Epithelial cell of esophagus (primary cell): ENCODE results near the gene TXNDC17.

Experiments
- DNase-seq: peaks from one replicate; pipeline ENCODE4 v3.0.0; 2010; ENCODE audit warnings: low read depth
- H3K4me3 ChIP-seq: 2 replicates; pipeline ENCODE4 v1.5.1; 2011; ENCODE audit warnings: mild to moderate bottlenecking, low read length, control low read depth
- CTCF ChIP-seq: IDR thresholded peaks from 2 replicates; pipeline ENCODE4 v1.5.1; 2011; ENCODE audit warnings: low read depth, mild to moderate bottlenecking, low read length, control low read depth, inconsistent platforms; ENCODE audit not compliant: insufficient read depth; ENCODE audit errors: missing control alignments

Gene TXNDC17

DNA sequence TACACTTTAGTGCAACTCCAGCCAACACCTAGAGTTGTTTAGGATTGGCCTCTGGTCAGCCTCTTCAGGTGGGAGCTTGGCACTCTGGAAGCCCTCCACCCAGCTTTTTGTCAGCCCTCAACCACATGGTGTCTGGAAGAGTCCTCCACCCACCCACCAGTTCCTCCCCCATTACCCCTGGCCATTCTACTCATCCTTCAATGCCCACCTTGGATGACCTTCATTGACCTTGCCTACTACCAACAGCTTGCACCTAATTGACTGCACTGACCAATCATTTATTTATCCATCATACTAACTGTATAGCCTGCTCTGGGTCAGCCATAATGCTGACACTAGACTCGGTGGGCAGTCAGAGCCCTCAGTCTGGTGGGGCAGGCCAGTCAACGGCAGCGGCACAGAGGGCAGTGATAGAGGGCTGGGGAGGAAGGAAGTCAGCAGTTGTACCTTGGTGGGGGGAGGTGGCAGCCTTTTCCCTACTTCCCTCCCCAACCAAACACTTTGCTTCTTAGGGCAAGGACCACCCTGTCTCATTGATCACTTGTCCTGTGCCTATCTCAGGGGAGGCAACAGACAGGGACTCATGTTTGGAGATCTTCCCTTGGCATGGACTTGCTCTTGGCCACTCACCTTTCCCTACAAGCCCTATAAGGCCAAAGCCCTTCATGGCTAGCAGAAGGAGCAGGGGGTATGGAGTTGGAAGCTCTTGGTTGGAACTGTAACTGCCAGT, 43.0 kb downstream of the TXNDC17 start:
- no peak for TF ChIP-seq CTCF
- H3K4me3 ChIP-seq, result no peak overlapping the region
- no peak for DNase-seq

DNA sequence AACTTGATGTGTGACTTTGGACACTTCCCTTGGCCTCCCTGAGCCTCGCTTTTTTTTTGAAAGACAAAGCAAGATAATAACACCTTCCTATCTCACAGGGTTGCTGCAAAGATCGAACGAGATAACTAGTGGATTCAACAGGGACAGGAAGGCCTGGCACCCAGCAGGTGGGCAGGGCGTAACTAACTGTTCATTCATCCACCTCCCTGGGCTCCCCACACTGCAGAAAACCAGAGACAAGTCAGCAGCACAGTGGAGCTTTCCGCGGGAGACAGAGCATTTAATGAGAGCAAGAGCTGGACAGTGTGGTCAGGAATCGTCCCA, 43.6 kb downstream of the TXNDC17 start:
- no peak for TF ChIP-seq CTCF
- no peak overlapping the region for H3K4me3 ChIP-seq
- no peak for DNase-seq

DNA sequence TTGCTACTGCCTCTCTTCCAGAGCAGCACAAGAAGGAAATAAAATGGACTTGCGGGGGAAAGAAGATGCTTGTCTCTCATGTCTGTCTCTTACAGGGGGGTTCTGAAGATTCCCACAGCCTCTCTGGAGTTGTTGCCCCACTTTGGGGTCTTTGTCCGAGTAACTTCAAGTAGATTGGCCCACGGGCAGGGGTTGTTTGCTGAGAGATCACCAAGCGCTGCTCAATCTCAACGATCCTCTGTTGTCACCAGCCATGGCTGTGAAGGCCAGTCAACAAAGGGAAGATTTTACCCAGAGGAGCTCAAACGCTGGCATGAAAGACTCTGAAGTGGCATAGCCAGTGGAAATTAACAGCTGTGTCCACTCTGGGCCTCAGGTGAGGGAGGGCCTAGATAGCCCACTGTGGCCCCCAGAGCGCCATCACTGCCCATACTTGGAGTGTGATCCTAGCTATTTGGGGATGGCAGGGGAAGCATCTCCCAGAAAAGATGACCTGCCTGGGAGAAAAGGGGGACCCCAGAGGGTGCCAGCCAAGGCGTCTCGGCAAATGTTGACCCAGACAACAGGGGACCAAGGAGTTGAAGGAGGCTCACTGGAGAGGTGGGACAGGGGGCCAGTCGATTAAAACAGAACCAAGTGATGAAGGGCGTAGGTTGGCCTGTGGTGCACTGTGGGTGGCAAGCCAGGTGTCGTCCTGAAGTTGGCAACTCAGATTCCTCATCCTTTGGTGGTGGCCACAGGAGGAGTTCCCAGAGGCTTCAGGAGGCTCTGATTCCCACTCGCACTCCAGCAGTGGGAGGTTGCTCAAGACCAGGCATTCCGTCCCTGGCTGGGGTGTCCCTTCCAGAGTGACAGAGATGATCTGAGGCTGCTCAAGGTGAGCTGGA, 44.3 kb downstream of the TXNDC17 start:
- TF ChIP-seq CTCF, result no peak
- no peak for DNase-seq
- H3K4me3 ChIP-seq, result no peak overlapping the region

DNA sequence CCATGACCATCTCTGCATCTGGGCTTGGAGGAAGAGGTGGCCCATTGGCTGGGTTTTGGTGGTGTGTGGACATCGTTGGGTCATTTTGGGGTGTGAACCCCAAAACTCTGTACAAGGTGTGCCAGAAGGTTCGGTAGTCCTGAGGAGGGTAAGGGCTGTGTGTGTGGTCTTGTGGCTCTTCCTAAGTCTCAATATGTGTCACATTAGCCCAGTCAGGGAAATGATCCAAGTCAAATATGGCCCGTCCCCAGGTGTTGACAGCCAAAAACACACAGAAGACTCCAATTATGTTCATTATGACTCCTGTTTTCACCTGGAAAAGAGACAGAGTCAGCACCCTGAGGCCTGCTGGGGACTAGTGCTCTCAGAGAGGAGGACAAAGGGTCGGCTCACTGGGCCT, 45.2 kb downstream of the TXNDC17 start:
- H3K4me3 ChIP-seq, result no peak overlapping the region
- TF ChIP-seq CTCF, result no peak
- DNase-seq, result no peak

DNA sequence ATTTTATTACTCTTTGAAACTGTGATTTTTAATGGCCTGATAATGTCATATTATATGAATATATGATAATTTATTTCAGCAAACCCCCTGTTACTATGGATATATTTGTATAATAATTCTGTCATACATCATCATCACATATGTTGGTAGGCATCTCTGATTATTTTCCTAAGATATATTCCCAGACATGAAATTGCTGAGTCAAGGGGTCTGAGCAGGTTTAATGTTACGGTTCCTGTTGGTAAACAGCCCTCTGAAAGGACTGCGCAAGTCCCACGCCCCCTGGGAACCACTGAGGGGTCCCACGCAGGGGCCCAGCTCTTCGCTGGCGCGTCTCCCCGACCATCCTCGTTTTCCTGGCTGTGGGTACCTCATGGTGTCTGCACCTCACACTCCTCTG, 48.1 kb downstream of the TXNDC17 start:
- H3K4me3 ChIP-seq, result no peak overlapping the region
- DNase-seq, result no peak
- TF ChIP-seq CTCF, result no peak

- DNase-seq, result no peak
- H3K4me3 ChIP-seq, result no peak overlapping the region
- TF ChIP-seq CTCF, result no peak
These were observed 49.8 kb downstream of the TXNDC17 start for GRCh38 chr17:6690641-6691040.
